Left lung (tissue), 10 donors: ENCODE data around the gene DHX32. TPM values are rescaled to one million over a fixed set of nuclear protein-coding genes. Genes with fewer than 3 reads are reported as not detected.

Experiments used
- ATAC-seq: fragments of 200-7000 bp; cut with Tn5 transposase; one replicate; pipeline ENCODE4 v1.9.1; 2020; ENCODE audit warnings: moderate library complexity
- DNase-seq, 4 donors: peaks; one replicate each; pipeline ENCODE4 v3.0.0-alpha.2; 2013 to 2020
- H3K27ac ChIP-seq, 2 donors: fragments of 200-600 bp; sonication (generic) in 1 of 2; one replicate each; pipeline versions ENCODE4 v1.5.0 to v1.8.0; 2020 to 2021
- H3K27me3 ChIP-seq, 2 donors: fragments of 200-600 bp; sonication (generic) in 1 of 2; one replicate each; pipeline versions ENCODE4 v1.5.0 to v1.8.0; 2020 to 2021
- H3K36me3 ChIP-seq, 2 donors: fragments of 200-600 bp; sonication (generic) in 1 of 2; one replicate each; pipeline versions ENCODE4 v1.5.0 to v1.8.0; 2020 to 2021
- H3K4me1 ChIP-seq, 2 donors: fragments of 200-600 bp; one replicate each; pipeline ENCODE4 v1.8.0; 2021
- H3K4me3 ChIP-seq, 2 donors: fragments of 200-600 bp; sonication (generic) in 1 of 2; one replicate each; pipeline versions ENCODE4 v1.5.0 to v1.8.0; 2020 to 2021; ENCODE audit warnings: mild to moderate bottlenecking in 1 of 2
- H3K9me3 ChIP-seq, 2 donors: fragments of 200-600 bp; sonication (generic) in 1 of 2; one replicate each; pipeline versions ENCODE4 v1.5.0 to v1.8.0; 2020 to 2021
- CTCF ChIP-seq, 2 donors: fragments of 200-600 bp; sonication (generic) in 1 of 2; IDR thresholded peaks; one replicate each; pipeline versions ENCODE4 v1.5.0 to v1.8.0; 2021; ENCODE audit warnings: antibody characterized with exemption in 2 of 2
- intact Hi-C, 2 donors: fragments of 100-400 bp; cut with DNase I; formaldehyde crosslinking; loops; one replicate each; pipeline versions ENCODE4 v1.11.2 to v1.14.2; 2022
- polyA plus RNA-seq, 6 donors: library from polyadenylated mRNA; unstranded; fragments of 120-200 nt; gene quantifications; one replicate each; pipeline ENCODE4 v1.2.1, GENCODE V29; 2013; ENCODE audit not compliant: insufficient read length in 6 of 6
- total RNA-seq, 2 donors: library from RNA; stranded (reverse); fragmentation: NEBNext Ultra II Directional; extraction: Animal tissue kit (Norgen Biotek cat#: 25700); gene quantifications; one replicate each; pipeline ENCODE4 v1.2.1, GENCODE V29; 2021
- donor health status: DM: no; HTN: yes; CAD: no.
- donor health status: DM: no; HTN: no; CAD: no.

The DHX32 gene
- total and polyA plus RNA-seq, 8 donors = 26.2 to 32.0 (median 27.7) TPM

- H3K27ac ChIP-seq = no peak overlapping the region
- no peaks in the 10 kb centered on the region for H3K4me1 ChIP-seq
- no peaks in the 10 kb centered on the region for H3K27me3 ChIP-seq
- DNase-seq (no peak), ATAC-seq (no peak)
- no peaks in the 10 kb centered on the region for H3K9me3 ChIP-seq
- intact Hi-C loops = no loop called here
- peaks cover 0 to 77% of the 10 kb centered on the region in 2 donors for H3K36me3 ChIP-seq
- TF ChIP-seq CTCF (IDR thresholded peaks at IDR 0.05) = no peak
- no peak overlapping the region for H3K4me3 ChIP-seq
These were observed 81.5 kb downstream of the DHX32 start for GRCh38 chr10:125799451-125800182.

DNA sequence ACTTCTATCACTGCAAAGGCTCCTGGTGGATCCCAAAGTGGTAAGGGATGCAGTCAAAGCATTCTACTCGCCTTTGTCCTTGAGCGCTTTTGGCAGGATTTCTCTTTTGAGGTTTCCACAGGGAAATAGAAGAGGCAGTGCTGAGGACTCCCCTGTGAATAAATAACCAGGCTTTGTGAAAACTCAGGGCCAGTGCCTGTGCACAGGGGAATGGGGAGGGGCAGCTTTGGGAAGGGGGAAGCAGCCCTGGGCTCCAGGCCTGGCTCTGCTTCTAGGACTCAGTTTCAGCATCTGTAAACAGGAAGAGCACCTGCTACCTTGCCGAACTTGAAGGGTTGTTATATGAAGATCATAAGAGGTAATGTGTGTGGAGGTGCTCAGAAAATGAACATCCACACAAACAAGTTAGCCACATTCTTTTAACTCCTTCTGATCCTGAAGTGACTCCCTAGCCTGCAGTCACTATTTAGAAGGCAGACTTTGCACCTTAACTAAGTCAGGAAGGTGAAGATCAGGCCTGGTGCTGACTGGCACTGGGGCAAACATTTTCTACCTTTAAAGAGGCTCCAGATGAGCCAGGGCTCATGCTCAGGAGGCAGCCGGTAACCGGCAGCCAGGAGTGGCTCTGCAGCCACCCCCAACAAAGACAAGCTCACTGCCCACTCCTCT is 83.0 kb downstream of the DHX32 start:
- Histone ChIP-seq H3K4me1 (no peaks in the 10 kb centered on the region), H3K9me3 (no peaks in the 10 kb centered on the region), H3K4me3 (no peak overlapping the region), H3K36me3 (peaks cover 0 to 78% of the 10 kb centered on the region in 2 donors), H3K27ac (no peak overlapping the region), H3K27me3 (no peaks in the 10 kb centered on the region)
- TF ChIP-seq CTCF (IDR thresholded peaks at IDR 0.05) = no peak
- intact Hi-C loops = no loop called here
- DNase-seq (peak in 1 of 4 donors; percentile 35), ATAC-seq (peak; percentile 60)

GRCh38 chr10:125797424-125797823 is 83.7 kb downstream of the DHX32 start:
- Histone ChIP-seq H3K27me3 (no peaks in the 10 kb centered on the region), H3K36me3 (peaks cover 0 to 78% of the 10 kb centered on the region in 2 donors), H3K4me3 (no peak overlapping the region), H3K4me1 (no peaks in the 10 kb centered on the region), H3K27ac (no peak overlapping the region), H3K9me3 (no peaks in the 10 kb centered on the region)
- ATAC-seq (no peak), DNase-seq (no peak)
- intact Hi-C loops = no loop called here
- no peak for TF ChIP-seq CTCF (IDR thresholded peaks at IDR 0.05)

DNA sequence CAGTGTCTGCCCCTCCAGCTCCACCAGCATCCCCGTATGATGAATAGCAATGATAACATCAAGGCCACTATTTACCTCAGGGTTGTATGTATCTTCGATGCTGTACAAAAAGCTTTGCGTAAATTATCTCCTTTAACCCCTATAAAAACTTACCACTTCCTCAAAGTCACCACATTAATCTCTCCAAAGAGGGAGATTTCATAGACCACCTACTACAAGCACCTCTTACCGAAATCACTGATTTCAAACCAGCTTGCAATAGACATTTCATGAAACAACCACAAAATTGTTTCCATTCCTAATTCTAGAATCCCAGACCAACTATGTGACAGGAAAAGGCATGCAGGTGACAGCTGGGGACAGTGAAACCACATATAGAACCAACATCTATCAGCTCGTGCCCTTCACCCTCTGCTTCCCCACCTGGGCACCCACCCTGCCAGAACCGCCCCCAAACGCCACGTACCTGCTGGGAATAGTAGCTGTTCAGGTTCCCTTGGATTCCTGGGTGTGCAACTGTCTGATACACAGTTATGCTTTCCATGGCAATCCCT is 85.4 kb downstream of the DHX32 start:
- intact Hi-C loops = no loop called here
- DNase-seq = no peak
- no peaks in the 10 kb centered on the region for H3K9me3 ChIP-seq

More for the DNA sequence above, 85.4 kb downstream of the DHX32 start:
- Histone ChIP-seq H3K27ac (no peak overlapping the region), H3K4me3 (no peak overlapping the region), H3K27me3 (no peaks in the 10 kb centered on the region), H3K4me1 (no peaks in the 10 kb centered on the region), H3K36me3 (peaks cover 0 to 72% of the 10 kb centered on the region in 2 donors)
- no peak for ATAC-seq
- TF ChIP-seq CTCF (IDR thresholded peaks at IDR 0.05) = no peak
